GM19240 (cell line): ENCODE measurements around the gene MCRIP2.
"Not testable (repeated sequence)": the region's sequence is repeated elsewhere in the genome, so short reads cannot be mapped to it uniquely, and the experiment has no call there.

ENCODE experiments used
- DNase-seq: peaks from one replicate; pipeline ENCODE4 v3.0.0; 2011; ENCODE audit warnings: low spot score; ENCODE audit not compliant: insufficient read length

The MCRIP2 gene

GRCh38 chr16:680967-681745, 39.5 kb downstream of the MCRIP2 start:
- DNase-seq: no peak

DNA sequence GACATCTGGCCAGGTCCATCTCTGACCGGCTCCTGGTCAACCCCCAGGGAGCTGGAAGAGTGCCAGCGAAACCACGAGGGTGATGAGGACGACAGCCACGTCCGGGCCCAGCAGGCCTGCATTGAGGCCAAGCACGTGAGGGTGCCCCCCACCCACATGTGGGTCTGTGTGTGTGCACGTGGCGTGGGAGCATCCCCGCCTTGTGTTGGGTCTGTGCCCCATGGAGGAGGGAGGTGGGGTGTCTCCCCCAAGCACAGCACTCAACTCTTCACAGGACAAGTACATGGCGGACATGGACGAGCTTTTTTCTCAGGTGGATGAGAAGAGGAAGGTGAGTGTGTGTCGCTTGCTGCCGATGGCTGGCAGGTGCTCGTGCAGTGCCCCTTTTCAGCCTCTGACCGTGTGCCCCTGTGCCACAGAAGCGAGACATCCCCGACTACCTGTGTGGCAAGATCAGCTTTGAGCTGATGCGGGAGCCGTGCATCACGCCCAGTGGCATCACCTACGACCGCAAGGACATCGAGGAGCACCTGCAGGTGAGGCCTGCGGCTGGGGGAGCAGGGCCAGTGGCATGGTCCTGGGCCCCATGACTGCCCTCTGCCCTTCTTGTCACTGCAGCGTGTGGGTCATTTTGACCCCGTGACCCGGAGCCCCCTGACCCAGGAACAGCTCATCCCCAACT, 40.3 kb downstream of the MCRIP2 start:
- no peak for DNase-seq

- DNase-seq: no peak
Measured at GRCh38 chr16:682493-683395, 41.1 kb downstream of the MCRIP2 start.

- DNase-seq: no peak
Measured at GRCh38 chr16:683396-684070, 41.9 kb downstream of the MCRIP2 start.

GRCh38 chr16:684071-684794, 42.6 kb downstream of the MCRIP2 start, which contains the start of gene JMJD8:
JMJD8 (minus strand) TSS chr16:684334; CDS start chr16:684319, 15 bp downstream.
- DNase-seq: peak; percentile 99

DNA sequence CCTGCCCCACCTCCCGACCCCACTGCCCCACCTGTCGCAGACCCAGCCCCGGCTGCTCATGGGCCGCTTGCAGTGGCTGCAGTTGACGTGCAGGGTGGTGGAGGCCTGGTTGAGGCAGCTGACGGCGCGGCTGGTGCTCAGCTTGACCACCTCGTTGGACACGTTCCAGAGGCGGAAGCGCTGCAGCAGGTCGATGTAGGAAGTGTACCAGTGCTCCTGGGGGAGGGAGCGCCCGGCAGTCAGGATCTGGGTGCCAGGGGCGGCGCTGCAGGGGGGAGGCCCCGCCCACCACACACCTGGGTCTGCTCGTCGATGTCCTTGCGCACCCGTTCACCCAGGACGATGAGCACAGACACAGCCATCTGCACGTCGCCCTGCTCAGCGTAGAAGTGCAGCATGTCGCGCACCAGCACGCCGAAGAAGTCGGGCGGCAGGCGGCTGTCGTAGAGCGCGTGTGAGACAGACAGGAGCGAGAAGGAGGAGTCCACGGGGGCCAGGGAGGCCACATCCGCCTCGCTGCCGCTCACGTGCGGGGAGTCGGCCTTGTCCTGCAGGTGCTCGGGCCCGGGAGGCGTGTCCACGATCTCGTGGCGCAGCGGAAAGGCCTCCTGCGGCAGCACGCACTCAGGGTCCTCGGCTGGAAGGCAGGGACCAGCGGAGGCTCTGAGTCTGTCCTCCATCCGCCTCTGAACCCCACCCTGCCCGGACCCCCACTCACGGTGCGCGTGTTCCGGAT, 43.5 kb downstream of the MCRIP2 start:
- DNase-seq: no peak

GRCh38 chr16:685967-686366, 44.3 kb downstream of the MCRIP2 start:
- no peak for DNase-seq

DNA sequence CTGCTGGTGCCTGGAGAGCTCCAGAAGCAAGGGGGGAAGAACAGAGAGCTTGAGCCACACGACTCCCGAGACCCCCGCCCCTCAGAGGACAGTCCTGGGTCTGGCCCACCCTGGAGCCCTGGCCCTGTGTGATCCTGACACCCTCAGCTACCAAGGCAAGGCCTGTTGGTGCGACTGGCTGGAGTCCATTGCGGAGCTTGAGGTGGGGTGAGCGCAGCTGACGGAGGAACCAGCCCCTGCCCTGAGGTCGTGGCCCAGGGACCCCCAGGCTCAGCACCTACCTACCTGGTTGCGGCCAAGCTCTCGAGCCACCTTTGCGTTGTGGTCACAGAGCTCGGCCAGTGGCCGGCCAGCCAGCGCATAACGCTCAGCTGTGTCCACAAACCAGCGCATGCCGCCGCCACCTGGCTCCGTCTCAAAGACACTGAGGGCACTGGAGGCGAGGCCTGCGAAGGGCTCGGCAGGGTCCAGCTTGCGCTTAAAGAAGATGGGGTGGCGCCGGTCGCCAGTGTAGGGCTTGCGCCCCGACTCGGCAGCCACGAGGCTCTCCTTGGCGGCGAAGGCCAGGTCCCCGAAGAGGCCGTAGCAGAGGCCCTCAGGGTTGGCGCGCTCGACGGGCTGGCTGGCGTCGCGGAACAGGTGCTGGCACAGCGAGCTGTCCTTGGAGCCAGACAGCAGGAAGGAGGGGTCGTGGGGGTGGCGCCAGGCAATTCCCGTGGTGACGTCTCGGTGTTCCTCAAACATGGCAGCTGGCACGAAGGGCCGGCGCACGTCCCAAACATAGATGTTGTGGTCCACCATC, 45.0 kb downstream of the MCRIP2 start:
- DNase-seq: no peak

DNA sequence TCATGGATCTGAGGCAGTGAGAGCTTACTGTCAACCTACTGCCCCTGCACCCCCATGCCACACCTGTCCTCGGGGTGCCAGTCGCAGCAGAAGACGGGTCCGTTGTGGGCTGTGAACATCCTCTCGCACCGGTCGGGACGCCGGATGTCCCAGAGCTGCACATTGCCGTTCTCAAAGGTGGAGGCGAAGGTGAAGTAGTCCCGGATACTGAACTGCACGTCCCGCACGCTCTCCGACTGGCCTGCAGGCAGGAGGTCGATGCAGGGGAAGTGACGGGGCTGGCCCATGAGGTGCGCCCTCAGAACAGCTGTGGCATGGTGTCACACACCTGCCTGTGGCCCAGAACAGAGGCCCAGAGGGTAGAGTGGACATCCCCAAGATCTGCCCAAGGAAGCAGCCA, 45.9 kb downstream of the MCRIP2 start:
- DNase-seq: no peak

- DNase-seq: no peak
Measured at GRCh38 chr16:689175-689897, 47.7 kb downstream of the MCRIP2 start.

GRCh38 chr16:691242-691641, 49.6 kb downstream of the MCRIP2 start:
- DNase-seq: not testable (repeated sequence)

- DNase-seq: no peak
Measured at GRCh38 chr16:692356-693108, 50.9 kb downstream of the MCRIP2 start.

DNA sequence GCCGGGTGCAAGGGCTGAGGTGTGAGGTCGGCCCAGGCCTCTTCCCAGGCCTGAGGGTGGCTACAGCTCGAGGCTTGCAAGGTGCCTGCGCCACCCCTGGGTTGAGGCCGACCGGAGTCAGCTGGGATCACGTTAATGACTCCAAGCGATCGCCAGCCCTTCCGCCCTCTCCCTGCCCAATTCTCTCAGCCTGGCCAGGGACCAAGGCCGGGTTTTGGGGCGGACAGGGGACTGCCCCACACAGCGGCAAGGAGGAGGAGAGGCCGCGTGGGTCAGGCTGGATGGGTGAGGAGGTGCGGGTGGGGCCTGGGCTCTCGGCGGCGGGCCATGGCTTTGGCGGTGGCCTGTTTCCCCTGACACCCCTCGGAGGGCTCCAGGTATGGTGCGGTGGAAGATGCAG, 51.7 kb downstream of the MCRIP2 start:
- no peak for DNase-seq

DNA sequence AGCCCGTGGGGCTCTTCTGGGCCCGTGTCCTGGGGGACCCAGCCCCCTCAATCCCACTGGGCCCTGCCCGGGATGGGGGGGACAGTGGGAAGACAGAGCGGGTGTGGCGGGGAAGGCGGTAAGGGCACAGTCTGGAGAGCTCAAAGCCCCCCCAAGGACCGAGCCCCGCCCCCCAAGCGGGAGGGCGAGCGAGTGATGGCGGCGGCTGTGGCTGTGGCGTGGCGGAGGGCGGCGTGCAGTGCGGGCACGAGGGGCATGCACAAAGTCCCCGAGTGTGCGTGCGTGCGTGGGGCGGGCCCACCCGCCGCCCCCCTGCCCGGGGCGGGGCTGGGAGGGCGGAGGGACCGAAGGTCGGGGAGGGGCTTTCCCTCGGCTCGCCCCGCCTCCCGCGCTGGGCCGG, 52.1 kb downstream of the MCRIP2 start:
- no peak for DNase-seq

- DNase-seq: no peak
Measured at GRCh38 chr16:694187-694862, 52.7 kb downstream of the MCRIP2 start.

GRCh38 chr16:694863-695354, 53.3 kb downstream of the MCRIP2 start:
- no peak for DNase-seq
